GM12872 (cell line): ENCODE measurements around the gene SLC22A23.

ENCODE experiments used
- CTCF ChIP-seq: IDR thresholded peaks from 3 replicates; pipeline ENCODE4 v1.5.1; 2011; ENCODE audit warnings: low read depth, mild to moderate bottlenecking, low read length, moderate library complexity; ENCODE audit not compliant: insufficient read depth

SLC22A23 gene

GRCh38 chr6:3335169-3335568, 121.7 kb downstream of the SLC22A23 start:
- TF ChIP-seq CTCF: no peak

- no peak for TF ChIP-seq CTCF
These were observed 122.3 kb downstream of the SLC22A23 start for GRCh38 chr6:3334555-3334954.

GRCh38 chr6:3333263-3333662, 123.6 kb downstream of the SLC22A23 start:
- TF ChIP-seq CTCF: no peak

GRCh38 chr6:3331971-3332370, 124.9 kb downstream of the SLC22A23 start:
- TF ChIP-seq CTCF: no peak

- TF ChIP-seq CTCF: no peak
These were observed 125.4 kb downstream of the SLC22A23 start for GRCh38 chr6:3331494-3331893.

GRCh38 chr6:3330199-3330598, 126.7 kb downstream of the SLC22A23 start:
- peak; percentile 36; the same call in 1 of the 3 replicates for TF ChIP-seq CTCF

- no peak for TF ChIP-seq CTCF
These were observed 127.3 kb downstream of the SLC22A23 start for GRCh38 chr6:3329393-3330051.

- no peak for TF ChIP-seq CTCF
These were observed 128.1 kb downstream of the SLC22A23 start for GRCh38 chr6:3328796-3329195.
